Dermis blood vessel endothelial cell (primary cell): ENCODE results near the gene GSTM3. TPM values are rescaled to one million over a fixed set of nuclear protein-coding genes. Genes with fewer than 3 reads are reported as not detected.
"Not testable (repeated sequence)": the region's sequence is repeated elsewhere in the genome, so short reads cannot be mapped to it uniquely, and the experiment has no call there.

Source experiments
- DNase-seq: peaks from one replicate; pipeline ENCODE4 v3.0.0; 2010
- total RNA-seq: library from RNA; depleted of rRNA; stranded (reverse); fragments of >200 nt; gene quantifications from 2 replicates; pipeline ENCODE4 v1.2.3, GENCODE V29; 2014

The GSTM3 gene
- total RNA-seq, 1 donor from 2014 or later: 54.1 TPM

DNA sequence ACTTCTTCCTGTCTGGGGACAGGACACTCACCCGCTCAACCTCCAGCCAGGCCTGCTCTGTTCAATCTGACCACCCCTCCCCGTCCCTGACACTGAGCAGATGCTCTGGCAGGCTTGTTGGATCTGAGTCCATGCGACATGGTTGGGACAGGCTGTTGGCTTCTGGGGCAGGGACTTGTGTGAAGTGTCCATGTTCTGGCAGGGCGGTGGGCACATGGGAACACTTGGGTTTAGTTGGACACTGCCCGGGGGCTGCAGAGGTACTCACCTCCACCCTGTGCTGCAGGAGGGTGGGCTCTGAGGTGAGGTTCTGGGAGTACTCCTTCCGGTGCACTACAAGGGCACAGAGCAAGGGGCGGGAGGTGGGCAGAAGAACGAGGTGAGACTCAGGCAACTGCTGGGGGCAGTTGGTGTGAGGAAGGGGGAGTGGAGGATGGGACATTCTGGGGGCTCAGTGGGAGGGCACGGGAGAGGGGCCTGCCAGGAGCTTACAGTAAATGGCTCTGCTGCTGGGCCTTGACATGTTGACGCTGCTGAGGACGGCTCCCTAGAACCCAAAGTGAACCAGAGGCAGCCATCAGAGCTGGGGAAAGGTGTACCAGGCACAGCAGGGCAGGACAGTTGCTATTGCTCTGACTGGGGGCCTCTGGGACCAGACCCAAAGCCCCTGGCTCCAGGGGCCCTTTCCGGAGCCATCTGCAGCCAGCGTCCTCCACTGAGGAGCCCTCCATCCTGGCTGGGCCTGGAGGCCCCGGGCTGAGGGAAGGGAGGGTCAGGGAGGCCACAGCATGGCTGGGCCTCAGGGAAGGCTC lies 20.6 kb upstream of the GSTM3 start:
- DNase-seq: no peak

DNA sequence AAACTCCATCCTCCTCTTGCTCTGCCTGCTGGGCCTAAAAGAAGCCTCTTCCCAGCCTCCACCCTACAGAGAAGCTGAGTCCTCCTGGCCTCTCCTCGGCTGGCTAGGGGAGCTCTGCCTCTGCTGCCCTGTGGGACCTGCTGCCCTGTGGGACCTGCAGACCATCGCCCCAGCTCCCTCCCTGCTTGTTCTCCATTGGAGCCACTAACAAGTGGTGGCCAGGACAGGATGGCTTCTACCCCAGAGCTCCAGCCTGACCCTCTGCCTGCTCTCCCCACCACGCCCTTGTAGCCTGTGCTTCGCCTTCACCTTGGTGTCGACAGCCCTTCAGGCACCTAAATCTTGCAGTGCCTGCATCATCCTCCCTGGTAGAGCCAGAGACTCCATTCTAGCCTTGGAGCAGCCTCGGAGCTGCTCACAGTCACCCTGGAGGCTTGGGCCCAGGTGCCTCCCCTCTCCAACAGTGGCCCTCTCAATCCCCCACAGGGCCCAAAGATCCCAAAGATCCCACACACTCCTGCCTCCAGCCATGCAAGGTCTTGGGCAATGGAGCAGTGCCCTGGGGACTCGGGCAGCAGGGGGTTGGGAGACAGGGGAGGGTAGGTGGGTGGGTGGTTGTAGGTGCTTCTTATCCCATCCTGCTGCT lies 19.9 kb upstream of the GSTM3 start:
- DNase-seq: no peak

DNA sequence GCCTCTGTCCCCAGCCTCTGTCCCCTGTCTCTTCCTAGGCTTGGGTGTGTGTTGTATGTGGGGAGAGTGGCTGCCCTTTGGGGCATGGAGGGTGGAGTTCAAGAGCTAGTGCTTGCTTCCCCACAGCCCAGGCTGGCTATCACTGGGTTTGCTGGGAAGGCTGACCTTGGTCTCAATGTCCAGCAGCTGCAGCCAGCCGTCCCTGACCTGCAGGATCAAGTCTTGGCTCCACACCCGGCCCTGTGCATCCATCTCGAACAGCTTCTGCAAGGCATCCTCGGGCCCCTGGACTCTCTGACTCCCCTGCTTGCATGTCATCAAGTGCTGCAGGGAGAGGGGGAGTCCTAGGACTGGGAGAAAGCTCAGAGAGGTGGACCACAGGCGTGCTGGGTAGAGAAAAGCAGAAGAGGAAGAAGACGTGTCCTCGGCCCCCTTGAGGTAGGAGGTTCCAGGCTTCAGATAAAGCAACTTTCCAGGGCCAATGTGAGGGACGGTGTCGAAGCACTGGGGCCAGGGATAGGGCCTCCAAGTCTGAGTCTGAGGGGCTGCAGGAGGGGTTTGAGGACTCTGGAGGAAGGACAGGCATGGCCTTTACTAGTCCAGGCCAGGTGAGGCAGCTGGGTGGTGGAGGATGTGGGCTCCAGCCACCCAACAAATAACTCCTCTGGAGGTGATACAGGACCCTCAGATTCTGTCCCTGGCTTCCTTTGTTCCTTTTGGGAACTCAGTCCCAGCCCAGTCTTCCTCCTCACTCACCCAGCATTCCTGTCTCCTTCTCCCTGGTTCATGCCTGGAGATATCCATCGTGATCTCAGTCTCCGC lies 18.9 kb upstream of the GSTM3 start:
- no peak for DNase-seq

DNA sequence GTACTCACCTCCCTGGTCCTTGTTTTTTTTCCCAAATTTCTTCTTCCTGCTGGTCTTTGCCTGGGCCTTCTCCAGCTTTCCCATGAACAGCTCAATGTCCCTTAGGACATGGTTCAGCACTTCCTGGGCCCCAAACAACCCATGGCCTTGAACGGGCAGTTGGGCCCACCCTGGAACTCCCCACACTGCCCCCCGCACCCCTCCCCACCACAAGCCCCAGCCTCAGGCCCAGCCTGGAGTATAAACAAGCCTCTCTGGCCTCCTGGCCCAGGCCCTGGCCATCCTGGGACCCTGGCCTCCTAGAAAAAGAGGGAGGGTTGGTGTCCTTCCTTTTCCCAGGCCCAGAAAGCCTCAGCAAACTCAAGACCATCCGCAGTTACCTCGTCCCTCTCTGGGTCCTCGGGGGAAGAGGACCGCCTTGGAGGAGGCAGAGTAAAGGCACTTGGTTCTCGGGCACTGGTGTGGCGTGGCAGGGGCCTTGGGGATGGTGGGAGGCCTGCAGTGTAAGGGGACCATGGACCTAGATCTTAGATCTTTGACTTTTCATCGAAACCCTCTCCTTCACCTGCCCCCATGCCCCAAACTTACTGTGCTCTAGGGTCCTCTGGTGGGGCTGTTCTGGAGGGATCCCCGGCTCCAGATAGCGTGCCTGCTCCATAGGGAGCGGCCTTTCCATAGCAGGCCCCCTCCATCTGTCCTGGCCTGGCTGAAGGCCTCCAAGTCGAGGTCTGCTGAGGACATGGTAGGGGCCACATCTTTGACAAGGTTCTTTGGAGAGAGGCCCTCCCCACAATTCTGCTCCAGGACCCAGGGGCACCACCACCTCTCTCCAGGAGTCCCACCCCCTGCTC lies 17.3 kb upstream of the GSTM3 start:
- DNase-seq: no peak

- DNase-seq: no peak
These were observed 16.1 kb upstream of the GSTM3 start for GRCh38 chr1:109756848-109757521.

DNA sequence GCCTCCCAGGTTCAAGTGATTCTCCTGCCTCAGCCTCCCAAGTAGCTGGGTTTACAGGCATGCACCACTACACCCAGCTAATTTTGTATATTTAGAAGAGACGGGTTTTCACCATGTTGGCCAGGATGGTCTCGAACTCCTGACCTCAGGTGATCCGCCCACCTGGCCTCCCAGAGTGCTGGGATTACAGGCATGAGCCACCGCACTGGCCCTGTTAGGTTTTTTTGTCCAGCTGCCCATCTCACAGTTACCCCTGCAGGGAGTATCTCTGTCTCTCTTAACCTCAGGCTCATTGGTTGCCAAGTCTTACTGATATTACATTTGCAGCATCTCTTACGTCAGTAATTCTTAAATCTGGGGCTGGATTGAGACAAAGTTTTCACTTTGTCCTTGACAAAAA lies 15.5 kb upstream of the GSTM3 start:
- not testable (repeated sequence) for DNase-seq

GRCh38 chr1:109754738-109755137 lies 13.9 kb upstream of the GSTM3 start:
- DNase-seq: peak; percentile 29

- DNase-seq: no peak
These were observed 10.9 kb upstream of the GSTM3 start for GRCh38 chr1:109751531-109752260.

DNA sequence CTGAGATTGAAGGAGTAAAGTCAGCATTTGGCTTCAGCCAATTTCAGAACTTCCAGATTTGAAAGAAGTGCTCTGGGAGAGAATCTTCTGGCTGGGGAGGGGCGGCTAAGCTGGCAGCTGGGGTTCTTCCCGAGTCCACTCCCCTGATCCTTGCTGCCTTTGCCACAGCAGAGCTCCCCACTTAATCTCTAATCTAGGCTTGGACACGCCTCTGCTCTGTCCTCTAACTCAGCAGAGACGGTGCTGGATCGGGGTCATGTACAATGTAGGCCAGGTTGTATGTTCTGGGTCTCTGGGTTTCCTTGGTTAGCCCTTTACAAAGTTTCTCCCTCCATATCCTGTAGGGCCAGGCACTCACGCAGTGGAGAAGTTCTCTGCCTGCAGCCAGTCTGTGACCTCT lies 10.1 kb upstream of the GSTM3 start:
- no peak for DNase-seq

- DNase-seq: no peak
These were observed 9.5 kb upstream of the GSTM3 start for GRCh38 chr1:109750241-109750882.

DNA sequence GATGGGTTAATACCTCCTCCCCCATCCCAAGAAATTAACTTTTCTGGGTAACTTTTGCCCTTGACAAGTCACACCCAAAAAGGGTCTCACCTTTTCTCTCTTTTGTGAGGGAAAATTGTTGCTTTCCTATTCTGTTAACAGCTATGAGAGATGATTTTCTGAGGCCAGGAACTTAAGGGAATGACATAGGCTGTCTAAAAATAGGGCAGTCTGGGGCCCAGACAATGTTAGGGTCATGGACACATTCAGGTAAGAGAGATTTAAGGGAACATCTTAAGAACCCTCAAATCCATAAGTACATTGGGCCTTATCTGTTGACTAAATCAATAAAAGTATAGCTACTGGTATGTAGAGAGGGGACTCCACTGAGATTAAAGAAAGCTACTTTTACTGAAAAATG lies 8.4 kb upstream of the GSTM3 start:
- DNase-seq: no peak

DNA sequence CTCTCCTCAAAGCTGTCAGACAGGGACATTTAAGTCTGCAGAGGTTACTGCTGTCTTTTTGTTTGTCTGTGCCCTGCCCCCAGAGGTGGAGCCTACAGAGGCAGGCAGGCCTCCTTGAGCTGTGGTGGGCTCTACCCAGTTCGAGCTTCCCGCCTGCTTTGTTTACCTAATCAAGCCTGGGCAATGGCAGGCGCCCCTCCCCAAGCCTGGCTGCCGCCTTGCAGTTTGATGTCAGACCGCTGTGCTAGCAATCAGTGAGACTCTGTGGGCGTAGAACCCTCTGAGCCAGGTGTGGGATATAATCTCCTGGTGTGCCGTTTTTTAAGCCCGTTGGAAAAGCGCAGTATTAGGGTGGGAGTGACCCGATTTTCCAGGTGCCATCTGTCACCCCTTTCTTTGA lies 7.5 kb upstream of the GSTM3 start:
- DNase-seq: not testable (repeated sequence)

DNA sequence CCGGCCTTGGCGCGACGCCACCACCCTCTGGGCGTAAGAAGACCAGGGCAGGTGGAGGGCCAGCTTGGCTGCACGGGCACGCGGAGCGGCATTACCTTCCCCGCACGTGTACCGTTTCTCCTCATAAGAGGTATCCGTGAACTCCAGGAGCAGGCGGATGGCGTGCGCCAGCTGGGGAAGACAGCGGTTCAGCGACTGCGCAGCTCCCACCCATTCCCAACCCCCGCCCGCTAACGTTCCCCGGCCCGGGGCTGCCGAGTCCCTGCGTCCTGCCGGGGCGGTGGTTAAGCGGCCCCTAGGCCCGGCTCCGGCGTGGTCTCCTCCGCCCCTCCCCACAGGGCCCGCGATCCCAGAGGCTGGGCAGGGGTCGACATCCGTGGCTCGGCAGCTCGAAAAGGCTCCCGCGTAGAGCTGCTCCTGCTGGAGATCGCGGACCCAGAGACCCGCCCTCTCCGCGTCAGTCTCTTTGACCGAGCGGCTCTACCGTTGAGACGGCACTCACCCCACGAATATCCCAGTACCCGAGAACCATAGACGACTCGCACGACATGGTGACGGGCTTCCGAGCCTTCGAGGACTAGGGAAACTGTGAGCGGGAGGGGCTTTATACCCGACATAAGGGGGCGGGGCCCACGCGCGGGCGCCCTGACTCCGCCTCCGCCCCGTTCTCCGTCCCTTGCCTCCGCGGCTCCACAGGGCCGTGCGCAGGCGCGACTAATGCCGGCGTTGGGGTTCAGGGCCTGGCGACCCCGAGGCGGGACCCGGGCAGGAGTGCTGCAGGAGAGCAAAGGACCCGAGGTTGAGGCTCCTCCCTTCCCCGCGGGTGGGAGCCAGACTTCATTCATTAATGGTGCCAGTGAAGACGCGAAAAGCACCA lies 862 bp downstream of the GSTM3 start:
- peak; percentile 71 for DNase-seq

GRCh38 chr1:109733236-109733870 lies 7.5 kb downstream of the GSTM3 start:
- DNase-seq: no peak

DNA sequence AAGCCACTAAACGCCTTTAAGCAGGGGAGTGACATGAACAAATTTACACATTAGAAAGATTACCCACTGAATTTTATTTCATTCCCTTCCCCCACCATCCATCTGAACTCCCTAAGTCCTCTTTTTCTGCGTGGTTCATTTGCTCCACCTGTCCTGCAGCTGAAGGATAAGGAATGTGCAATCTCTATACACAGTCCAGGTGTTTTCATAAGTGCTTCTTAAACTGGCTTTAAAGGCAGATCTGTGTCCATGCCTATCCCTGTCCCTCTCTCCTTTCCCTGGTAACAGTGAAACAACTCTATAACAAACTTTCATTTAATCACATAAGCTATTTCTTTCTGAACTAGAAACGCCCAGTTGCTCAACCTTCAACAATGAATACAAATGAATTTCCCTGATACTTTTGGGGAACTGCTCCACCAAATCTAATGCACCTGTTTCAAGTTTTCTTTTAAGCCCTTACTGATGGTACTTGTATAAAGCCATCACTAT lies 8.4 kb downstream of the GSTM3 start:
- DNase-seq: no peak

DNA sequence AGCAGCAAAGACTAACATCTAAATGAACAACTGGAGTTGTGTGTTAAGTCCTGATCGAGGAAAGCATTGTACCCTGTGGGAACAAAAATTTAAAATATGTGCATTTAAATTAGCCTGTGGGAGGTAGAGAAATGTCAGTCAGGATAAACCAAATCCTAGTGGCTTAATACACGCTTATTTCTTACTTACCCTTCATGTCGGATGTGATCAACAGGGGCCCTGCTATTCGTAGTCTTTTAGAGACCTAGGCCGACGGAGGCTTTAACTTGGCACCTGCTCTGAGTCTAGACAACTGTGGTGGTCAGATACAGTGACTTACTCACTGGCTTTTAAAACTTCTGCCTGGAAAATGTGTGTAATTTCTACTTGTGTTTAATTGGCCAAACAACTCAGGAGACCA lies 10.2 kb downstream of the GSTM3 start:
- DNase-seq: no peak

DNA sequence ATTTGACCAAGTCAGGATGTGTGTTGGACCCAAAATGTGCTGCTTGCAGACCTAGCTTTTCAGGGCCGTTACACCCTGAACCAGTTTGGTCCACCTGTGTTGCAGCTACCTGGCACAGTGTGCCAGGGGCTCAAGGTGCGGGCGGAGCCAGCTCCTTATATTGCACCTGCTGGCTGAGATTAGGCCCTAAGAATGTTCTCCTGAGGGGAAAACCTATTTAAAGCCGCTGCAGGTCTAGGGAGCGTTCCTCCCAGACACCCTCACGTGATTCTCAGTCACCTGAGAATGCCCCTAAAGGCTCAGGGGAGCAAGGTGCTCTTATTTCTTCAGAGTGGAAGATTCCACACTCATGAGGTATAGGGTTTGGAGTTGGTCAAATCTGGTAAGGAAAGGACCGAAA lies 12.0 kb downstream of the GSTM3 start:
- DNase-seq: no peak

- DNase-seq: no peak
These were observed 14.0 kb downstream of the GSTM3 start for GRCh38 chr1:109726728-109727373.
